ENCODE results near the gene CDH4.

CDH4 gene

GRCh38 chr20:61932711-61933480 lies 680.8 kb downstream of the CDH4 start:
- ChIA-PET POLR2A (no interaction called here), CTCF (no interaction called here)
- TF ChIP-seq CTCF (IDR thresholded peaks at IDR 0.05; ENCODE audit: control extremely low read depth, extremely low read depth, low read depth, missing control alignments) = no peak
- DNase-seq (ENCODE audit: extremely low spot score) = no peak

- no peak for TF ChIP-seq CTCF (IDR thresholded peaks at IDR 0.05; ENCODE audit: control extremely low read depth, extremely low read depth, low read depth, missing control alignments)
- CTCF ChIA-PET = no interaction called here
- POLR2A ChIA-PET = no interaction called here
- no peak for DNase-seq (ENCODE audit: extremely low spot score)
These were observed 681.5 kb downstream of the CDH4 start for GRCh38 chr20:61933481-61933950.

- no peak for TF ChIP-seq CTCF (IDR thresholded peaks at IDR 0.05; ENCODE audit: control extremely low read depth, extremely low read depth, low read depth, missing control alignments)
- POLR2A ChIA-PET = no interaction called here
- CTCF ChIA-PET = no interaction called here
- no peak for DNase-seq (ENCODE audit: extremely low spot score)
These were observed 682.1 kb downstream of the CDH4 start for GRCh38 chr20:61933951-61934715.

- POLR2A ChIA-PET = no interaction called here
- CTCF ChIA-PET = no interaction called here
- DNase-seq (ENCODE audit: extremely low spot score) = no peak
These were observed 682.9 kb downstream of the CDH4 start for GRCh38 chr20:61934716-61935530.

GRCh38 chr20:61935926-61936700 lies 684.1 kb downstream of the CDH4 start:
- ChIA-PET POLR2A (no interaction called here), CTCF (no interaction called here)
- DNase-seq (ENCODE audit: extremely low spot score) = no peak

More at GRCh38 chr20:61934716-61935530, 682.9 kb downstream of the CDH4 start:
- no peak for TF ChIP-seq CTCF (IDR thresholded peaks at IDR 0.05; ENCODE audit: control extremely low read depth, extremely low read depth, low read depth, missing control alignments)

More at GRCh38 chr20:61935926-61936700, 684.1 kb downstream of the CDH4 start:
- TF ChIP-seq CTCF (IDR thresholded peaks at IDR 0.05; ENCODE audit: control extremely low read depth, extremely low read depth, low read depth, missing control alignments) = no peak
